Amygdala (tissue), 56 donors: ENCODE measurements around the gene PDGFA.

ENCODE experiments used
- DNase-seq, 56 donors: peaks; one replicate each; lab custom pipeline; 2025; lab: John Stamatoyannopoulos, UW

PDGFA gene

DNA sequence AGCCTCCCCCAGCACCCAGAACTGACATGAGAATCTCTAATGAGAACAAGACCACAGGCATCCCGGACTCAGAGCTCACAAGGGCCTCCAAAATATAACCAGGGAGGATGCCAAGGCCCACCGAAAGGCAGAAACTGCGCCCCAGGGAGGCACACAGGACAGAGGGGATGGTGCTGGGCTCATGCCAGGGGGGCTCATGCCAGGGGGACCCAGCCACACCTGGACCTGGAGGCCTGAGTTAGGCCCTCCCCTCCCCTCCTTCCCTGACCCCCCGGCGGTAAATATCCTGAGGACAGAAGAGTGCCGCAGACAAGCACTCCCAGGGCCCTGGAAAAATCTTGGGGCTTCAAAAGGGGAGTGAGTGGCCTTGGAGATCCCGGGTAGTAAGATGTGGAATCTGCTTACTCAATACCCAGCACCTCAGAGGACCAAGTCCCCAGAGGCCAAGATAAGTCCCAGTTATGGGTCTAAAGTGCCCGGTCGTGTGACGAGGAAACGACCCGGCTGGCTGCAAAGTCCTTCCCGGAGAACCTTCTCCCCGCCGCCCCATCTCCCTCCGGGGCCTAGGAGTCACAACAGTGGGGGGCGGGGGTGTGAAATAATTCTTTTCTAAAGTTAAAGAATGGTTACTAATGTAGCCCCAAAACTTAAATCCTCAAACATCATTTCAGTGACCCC, 11.9 kb downstream of the PDGFA start:
- no peak for DNase-seq

DNA sequence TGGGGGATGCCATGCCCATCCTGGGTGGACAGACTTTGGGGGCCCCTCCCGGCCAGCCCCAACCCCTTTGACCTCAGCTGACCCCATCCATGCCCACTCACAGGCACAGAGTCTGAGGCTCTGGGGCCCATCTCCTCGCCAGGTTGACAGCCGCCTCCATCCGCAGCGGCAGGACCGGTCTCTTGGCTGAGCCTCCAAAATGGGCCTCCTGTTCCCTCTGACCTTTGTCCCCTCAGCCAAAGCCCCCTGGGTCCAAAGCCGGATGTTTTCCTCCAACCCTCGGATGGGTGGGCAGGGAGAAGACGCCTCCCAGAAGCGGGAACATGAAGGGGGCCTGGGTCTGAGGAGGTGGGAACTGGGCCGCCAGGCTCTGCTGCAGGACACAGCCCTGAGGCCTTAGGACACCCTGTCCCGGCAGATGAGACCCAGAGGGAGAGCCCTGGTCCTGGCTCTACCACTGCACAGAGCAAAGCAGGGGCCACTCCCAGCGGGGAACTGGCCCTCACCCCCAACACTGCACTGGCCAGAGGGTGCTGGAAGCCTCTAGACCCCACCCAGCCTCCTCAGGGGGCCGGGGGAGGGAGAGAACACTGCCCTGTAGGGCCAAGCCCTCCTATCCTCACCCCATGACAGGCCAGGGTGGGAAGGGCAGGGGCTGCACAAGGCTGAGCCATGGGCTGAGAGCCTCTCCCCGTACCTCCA, 12.6 kb downstream of the PDGFA start:
- DNase-seq = no peak

DNA sequence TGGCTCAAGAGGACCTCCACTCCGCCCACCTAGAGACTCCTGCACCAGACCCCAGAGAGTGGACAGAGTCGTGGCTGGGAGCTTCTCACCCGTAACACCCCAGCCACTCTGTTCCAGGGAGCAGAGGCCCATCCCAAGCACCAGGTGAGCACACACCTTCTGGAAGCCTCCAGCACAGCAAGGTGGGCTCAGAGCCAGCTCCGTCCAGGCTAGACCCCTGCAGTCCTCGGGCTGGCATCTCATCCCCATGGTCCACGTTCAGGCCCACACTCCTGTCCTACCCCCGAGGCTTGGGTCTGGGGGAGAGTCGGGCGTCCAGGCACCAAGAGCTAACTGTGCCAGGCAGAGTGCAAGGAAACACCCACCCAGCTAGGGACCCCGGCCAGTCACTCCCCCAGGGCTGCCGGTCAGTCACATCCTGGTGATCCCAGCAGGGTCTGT, 13.2 kb downstream of the PDGFA start:
- DNase-seq = no peak

- DNase-seq = no peak
Measured at GRCh38 chr7:505171-505570, 14.5 kb downstream of the PDGFA start.

- DNase-seq = no peak
Measured at GRCh38 chr7:504221-505111, 15.2 kb downstream of the PDGFA start.

DNA sequence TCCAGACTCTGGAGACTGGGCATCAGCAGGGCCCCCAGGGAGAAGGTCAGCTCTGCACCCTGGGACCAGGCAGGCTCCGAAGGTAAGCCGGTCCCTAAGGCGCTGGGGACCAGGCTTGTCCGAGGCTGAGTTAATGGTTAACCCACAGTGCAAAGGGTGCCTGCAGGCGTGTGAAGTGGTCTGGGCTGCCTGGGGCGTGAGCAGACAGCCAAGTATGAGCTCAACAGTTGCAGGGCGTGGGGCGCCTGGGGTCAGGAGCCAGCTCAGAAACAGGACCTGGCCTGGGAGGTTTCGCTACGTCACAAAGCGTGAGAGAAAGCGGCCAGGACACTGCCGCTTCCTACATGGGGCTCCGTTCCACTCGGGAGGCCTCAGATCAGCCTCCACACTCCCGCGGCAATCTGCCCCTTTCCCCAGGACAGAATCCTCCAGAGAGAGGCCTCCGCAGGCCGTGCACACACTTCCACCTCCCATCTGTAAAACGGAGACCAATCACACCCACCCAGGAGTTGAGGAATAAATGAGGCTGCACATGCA, 16.0 kb downstream of the PDGFA start:
- DNase-seq = no peak

GRCh38 chr7:502296-502695, 17.4 kb downstream of the PDGFA start:
- no peak for DNase-seq

DNA sequence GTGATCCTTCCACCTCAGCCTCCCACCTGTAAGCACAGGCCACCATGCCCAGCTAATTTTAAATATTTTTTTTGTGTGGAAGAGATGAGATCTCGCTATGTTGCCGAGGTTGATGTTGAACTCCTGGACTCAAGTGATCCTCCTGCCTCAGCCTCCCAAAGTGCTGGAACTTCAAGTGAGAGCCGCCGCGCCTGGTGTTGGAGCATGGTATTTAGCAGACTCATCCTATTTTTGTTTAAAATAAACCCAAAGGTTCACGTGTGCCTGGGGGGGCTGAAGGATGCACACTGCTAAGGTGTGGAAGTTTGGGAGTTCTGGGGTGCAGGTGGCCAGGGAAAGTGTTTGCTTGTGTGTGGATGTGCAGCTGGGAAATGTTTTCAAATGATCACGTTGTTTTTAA, 18.1 kb downstream of the PDGFA start:
- no peak for DNase-seq

- no peak for DNase-seq
Measured at GRCh38 chr7:500521-501420, 18.9 kb downstream of the PDGFA start.

DNA sequence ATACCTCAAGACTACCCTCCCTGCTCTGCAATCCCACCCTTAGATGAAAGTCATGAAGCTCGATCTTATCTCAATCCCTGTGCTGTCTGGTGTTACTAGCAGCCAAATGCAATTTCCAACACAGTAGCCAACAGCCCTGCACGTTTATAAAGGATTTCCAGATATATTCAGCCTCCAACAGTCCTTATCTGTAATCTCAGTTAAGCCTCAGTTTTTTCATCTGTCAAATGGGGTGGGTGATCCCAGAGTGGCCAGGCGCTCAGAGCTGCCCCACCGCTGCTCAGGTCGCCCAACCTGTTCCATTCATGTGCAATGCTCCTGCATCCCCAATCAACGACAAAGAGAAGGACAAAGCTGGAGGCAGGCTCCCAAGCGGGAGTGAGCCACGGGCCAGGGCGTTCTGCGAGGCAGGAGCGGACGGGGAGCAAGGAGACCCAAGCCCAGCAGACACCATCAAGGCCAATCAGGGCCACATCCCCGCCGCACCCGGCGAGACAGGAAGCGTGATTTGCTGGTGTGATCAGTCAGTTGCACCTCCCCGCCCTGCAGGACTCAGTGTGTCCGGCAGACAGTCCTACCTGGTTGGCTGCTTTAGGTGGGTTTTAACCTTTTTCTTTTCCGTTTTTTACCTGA, 19.7 kb downstream of the PDGFA start:
- DNase-seq = no peak

DNA sequence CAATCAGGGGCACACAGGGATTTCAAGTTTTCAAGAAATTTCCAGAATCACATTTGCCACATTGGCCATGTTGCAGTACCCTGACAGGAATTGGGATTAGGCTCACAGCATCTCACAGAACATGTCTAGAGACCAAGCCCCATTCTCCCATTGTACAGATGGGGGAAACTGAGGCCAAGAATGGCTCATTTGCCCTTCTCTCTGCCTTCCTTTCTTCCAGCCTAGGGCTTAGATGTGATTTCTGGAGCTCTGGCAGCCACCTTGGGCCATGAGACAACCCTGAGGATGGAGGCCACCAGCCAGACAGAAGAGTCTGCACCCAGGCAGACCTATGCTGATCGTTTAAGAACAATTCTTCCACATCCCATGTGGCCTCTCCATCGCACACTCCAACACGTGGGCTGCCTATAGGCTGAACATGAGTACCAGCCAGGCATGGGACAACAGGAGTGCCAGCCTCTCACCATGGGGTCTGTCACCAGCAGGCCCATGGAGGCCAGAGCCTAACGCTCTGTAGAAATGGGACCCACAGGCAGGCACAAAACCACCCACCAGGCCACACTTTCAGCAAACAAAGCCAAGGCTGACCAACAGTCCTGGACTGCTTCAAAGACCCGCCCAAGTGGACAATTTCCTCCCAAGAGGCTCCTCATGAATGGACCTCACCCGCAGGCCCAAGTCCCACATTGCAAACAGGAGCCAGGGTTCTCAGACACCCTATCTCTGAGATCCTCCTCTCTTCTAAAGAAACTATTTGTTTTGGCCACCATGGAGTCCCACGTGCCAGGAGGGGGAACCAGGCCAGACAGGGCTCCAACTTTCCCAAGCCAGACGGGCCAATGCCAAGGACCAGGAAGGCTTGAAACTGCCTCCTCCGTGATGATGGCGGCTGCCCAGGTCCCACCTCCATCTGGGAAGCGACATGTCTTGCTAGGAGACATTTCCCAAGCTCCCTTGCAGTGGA, 20.7 kb downstream of the PDGFA start:
- DNase-seq = no peak

- peak in 27 of 56 donors; percentile 25 to 80 (median 46) for DNase-seq
Measured at GRCh38 chr7:497946-498655, 21.5 kb downstream of the PDGFA start.

DNA sequence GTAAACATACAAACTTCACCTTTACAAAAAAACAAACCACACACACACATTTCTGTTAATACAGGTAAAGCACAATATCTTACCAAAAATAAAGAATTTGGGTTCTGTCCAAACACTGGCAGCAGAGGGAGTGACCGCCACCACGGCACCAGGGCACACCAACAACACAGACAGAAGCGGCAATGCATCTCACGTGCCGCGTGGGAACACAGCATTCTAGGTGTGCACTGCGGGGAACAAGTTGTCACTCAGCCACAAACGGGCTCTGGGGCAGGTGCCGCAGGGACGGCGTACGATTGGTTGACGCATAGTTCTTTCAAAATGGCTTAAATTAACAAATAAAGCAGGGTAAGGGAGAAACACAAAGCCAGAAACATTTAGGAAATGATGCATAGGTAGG, 22.3 kb downstream of the PDGFA start:
- DNase-seq = no peak

DNA sequence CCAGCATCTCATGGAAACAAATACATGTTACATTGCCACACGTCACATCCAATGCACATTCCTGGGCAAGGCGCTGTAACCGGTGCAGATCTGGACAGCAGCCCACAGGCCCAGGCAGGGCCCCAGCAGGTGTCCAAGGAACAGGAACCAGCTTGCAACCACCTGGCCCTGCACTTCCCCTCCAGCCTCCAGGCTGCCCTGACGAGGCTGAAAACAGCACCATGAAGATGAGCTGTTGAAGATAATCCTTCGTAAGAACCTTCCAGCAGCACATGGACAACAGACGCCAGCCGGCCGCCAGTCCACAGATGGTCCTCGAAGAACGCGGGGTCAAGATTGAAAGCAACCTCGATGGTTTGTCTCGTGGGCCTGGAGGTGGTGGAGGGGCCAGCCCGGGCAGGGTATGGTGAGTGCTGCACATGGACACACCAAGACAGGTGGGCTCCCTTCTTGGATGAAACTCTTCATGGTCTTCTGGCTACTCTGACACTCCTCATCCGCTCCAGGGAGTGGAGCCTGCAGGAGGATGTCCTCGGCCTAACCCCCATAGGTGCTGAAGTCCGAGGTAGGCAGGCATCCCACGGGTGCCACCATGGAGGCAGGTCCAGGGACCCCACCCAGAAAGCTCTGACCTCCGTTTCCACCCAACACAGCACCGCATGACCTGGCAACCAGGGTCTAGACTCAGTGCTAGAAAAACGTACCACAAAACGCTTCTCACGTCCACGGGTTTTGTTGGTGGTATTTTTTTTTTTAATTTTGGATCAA, 22.9 kb downstream of the PDGFA start:
- DNase-seq = no peak

- no peak for DNase-seq
Measured at GRCh38 chr7:495761-496321, 23.8 kb downstream of the PDGFA start.

GRCh38 chr7:495326-495725, 24.3 kb downstream of the PDGFA start:
- DNase-seq = no peak

GRCh38 chr7:494906-495305, 24.7 kb downstream of the PDGFA start:
- DNase-seq = no peak
